ENCODE data around the gene NEAT1. TPM values are rescaled to one million over a fixed set of nuclear protein-coding genes. Genes with fewer than 3 reads are reported as not detected.

NEAT1 gene
- polyA plus RNA-seq, 3 donors: 0.90 to 293 (median 1.3) TPM

DNA sequence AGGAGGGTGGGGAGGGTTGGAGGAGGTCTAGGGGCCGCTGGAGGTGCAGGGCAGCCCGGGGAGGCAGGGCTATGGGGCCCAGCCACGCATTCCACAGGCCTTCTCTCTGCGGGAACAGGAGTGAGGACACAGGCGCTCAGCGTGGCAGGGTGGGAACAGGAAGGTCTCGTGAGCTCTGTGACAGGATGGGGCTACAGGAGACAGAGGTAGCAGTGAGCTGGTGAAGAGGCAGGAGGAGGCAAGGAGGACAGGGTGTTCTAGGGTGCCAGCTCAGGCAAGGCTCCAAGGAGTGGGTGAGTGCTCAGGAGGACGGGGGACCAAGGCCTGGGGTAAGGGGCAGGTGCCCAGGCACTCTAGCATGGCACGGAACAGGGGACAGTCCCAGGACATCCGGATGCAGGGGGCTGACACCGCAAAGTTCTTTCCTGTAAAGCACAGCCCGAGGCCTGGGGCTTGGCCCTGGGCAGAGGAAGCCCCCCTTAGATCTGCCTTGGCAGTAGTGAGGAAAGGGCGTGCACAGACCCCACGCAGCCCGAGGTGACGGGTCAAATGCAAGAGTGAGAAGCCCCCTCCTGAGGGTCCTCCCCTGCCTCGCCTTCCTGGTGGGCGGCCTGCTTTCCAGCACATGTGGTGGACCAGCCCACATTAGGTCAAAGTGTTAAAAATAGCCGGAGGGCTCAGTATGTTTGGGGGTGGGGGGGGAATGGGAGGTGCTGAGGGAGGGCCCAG lies 4.7 kb upstream of the NEAT1 start:
- Histone ChIP-seq H3K4me2 (replicated peaks; ENCODE audit: extremely low read depth, low read length, poor library complexity, severe bottlenecking) (peak overlapping the region; percentile 85), H4K20me1 (ENCODE audit: insufficient read depth, low read length) (peaks cover 33% of the 10 kb centered on the region), H3K9ac (ENCODE audit: insufficient read depth, low read length, poor library complexity, severe bottlenecking) (peak overlapping the region; percentile 100), H3K4me3 (replicated peaks in 1 of 3; ENCODE audit: low read depth in 2 of 3, low read length in 3 of 3) (peak overlapping the region; percentile 9 to 100 (median 41)), H2AFZ (ENCODE audit: insufficient read depth, low read depth, low read length, poor library complexity, severe bottlenecking) (peak overlapping the region; percentile 19), H3K27me3 (ENCODE audit: control insufficient read depth in 2 of 2, insufficient read depth in 2 of 2, low read length in 2 of 2) (no peaks in the 10 kb centered on the region), H3K4me1 (ENCODE audit: control insufficient read depth in 1 of 2, insufficient read depth in 2 of 2, low read length in 2 of 2) (peaks cover 59 to 61% of the 10 kb centered on the region in 2 donors), H3K9me3 (replicated peaks in 1 of 2; ENCODE audit: control insufficient read depth in 1 of 2, insufficient read depth in 1 of 2, low read length in 2 of 2) (no peaks in the 10 kb centered on the region), H3K79me2 (ENCODE audit: insufficient read depth, low read length) (peaks cover 56% of the 10 kb centered on the region), H3K36me3 (replicated peaks in 1 of 2; ENCODE audit: control insufficient read depth in 1 of 2, insufficient read depth in 2 of 2, low read length in 2 of 2) (peaks cover 5 to 10% of the 10 kb centered on the region in 2 donors), H3K27ac (ENCODE audit: low read depth in 1 of 2, low read length in 2 of 2) (peak overlapping the region; percentile 96 to 100)
- peak overlapping the region; percentile 99 to 100 (median 100) for H3K27ac Mint-ChIP-seq
- H3K27me3 Mint-ChIP-seq (ENCODE audit: low read depth in 3 of 3): peaks cover 0 to 15% (median 7%) of the 10 kb centered on the region in 3 donors
- peak; percentile 35 to 54 (median 44) for DNase-seq
- WGBS (ENCODE audit: insufficient coverage): 3% methylated on average over 16 of the region's 19 CpGs
- TF ChIP-seq, protein P1, sequence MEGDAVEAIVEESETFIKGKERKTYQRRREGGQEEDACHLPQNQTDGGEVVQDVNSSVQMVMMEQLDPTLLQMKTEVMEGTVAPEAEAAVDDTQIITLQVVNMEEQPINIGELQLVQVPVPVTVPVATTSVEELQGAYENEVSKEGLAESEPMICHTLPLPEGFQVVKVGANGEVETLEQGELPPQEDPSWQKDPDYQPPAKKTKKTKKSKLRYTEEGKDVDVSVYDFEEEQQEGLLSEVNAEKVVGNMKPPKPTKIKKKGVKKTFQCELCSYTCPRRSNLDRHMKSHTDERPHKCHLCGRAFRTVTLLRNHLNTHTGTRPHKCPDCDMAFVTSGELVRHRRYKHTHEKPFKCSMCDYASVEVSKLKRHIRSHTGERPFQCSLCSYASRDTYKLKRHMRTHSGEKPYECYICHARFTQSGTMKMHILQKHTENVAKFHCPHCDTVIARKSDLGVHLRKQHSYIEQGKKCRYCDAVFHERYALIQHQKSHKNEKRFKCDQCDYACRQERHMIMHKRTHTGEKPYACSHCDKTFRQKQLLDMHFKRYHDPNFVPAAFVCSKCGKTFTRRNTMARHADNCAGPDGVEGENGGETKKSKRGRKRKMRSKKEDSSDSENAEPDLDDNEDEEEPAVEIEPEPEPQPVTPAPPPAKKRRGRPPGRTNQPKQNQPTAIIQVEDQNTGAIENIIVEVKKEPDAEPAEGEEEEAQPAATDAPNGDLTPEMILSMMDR (IDR thresholded peaks at IDR 0.05): no peak
- H3K4me3 Mint-ChIP-seq: peak overlapping the region; percentile 90 to 100
- H3K9me3 Mint-ChIP-seq: peaks cover 0 to 3% (median 1%) of the 10 kb centered on the region in 7 donors
- H3K36me3 Mint-ChIP-seq: peaks cover 16 to 20% of the 10 kb centered on the region in 2 donors
- intact Hi-C loops (cut with micrococcal nuclease): loop anchor here (1.0 to 10.0 kb wide), 6 partner anchors 7 to 93 kb away; partner anchors contain the start of gene SLC25A45 (in 2 of the 2)
- H3K4me1 Mint-ChIP-seq: peaks cover 45% of the 10 kb centered on the region

DNA sequence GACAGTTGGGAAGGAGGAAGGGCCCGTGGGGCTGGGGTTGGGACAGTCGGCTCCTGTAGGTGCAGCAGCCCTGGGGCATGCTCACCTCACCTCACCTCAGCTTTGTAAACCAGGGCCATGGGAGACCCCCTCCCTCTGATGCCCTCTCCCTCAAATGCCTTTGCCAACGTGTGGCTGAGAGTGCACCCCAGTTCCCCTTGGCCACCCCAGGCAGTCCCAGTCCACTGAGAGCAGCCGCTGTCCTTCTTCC lies 4.2 kb upstream of the NEAT1 start:
- Histone ChIP-seq H3K36me3 (replicated peaks in 1 of 2; ENCODE audit: control insufficient read depth in 1 of 2, insufficient read depth in 2 of 2, low read length in 2 of 2) (peaks cover 5 to 12% of the 10 kb centered on the region in 2 donors), H3K4me3 (replicated peaks in 1 of 3; ENCODE audit: low read depth in 2 of 3, low read length in 3 of 3) (peak overlapping the region; percentile 9 to 100 (median 41)), H4K20me1 (ENCODE audit: insufficient read depth, low read length) (peaks cover 38% of the 10 kb centered on the region), H3K4me2 (replicated peaks; ENCODE audit: extremely low read depth, low read length, poor library complexity, severe bottlenecking) (peak overlapping the region; percentile 85), H3K9me3 (replicated peaks in 1 of 2; ENCODE audit: control insufficient read depth in 1 of 2, insufficient read depth in 1 of 2, low read length in 2 of 2) (no peaks in the 10 kb centered on the region), H3K27ac (ENCODE audit: low read depth in 1 of 2, low read length in 2 of 2) (peak overlapping the region; percentile 96 to 100), H3K79me2 (ENCODE audit: insufficient read depth, low read length) (peaks cover 61% of the 10 kb centered on the region), H3K4me1 (ENCODE audit: control insufficient read depth in 1 of 2, insufficient read depth in 2 of 2, low read length in 2 of 2) (peaks cover 59 to 61% of the 10 kb centered on the region in 2 donors), H2AFZ (ENCODE audit: insufficient read depth, low read depth, low read length, poor library complexity, severe bottlenecking) (no peak overlapping the region), H3K27me3 (ENCODE audit: control insufficient read depth in 2 of 2, insufficient read depth in 2 of 2, low read length in 2 of 2) (no peaks in the 10 kb centered on the region), H3K9ac (ENCODE audit: insufficient read depth, low read length, poor library complexity, severe bottlenecking) (peak overlapping the region; percentile 100)
- Mint-ChIP-seq H3K4me1 (peaks cover 45% of the 10 kb centered on the region), H3K9me3 (peaks cover under 1 to 7% (median 4%) of the 10 kb centered on the region in 7 donors), H3K27me3 (ENCODE audit: low read depth in 3 of 3) (peaks cover 0 to 19% (median 8%) of the 10 kb centered on the region in 3 donors), H3K4me3 (peak overlapping the region; percentile 90 to 100), H3K36me3 (peaks cover 17 to 20% of the 10 kb centered on the region in 2 donors), H3K27ac (peak overlapping the region; percentile 99 to 100 (median 100))
- no peak for DNase-seq
- TF ChIP-seq, protein P1 (IDR thresholded peaks at IDR 0.05): no peak
- intact Hi-C loops (cut with micrococcal nuclease): loop anchor here (2.0 to 10.0 kb wide), 3 partner anchors 36 to 54 kb away; partner anchors contain the start of gene SLC25A45 (in 2 of the 2)
- WGBS (ENCODE audit: insufficient coverage): 0% methylated on average over 2 of the region's 4 CpGs

All from CD14-positive monocyte (primary cell).